ENCODE measurements around the gene MORN5. TPM values are rescaled to one million over a fixed set of nuclear protein-coding genes. Genes with fewer than 3 reads are reported as not detected.

MORN5 gene
- total and polyA plus RNA-seq, 8 donors = 3.3 to 80.4 (median 13.6) TPM; not detected in 5

- Histone ChIP-seq H3K4me3 (no peak overlapping the region), H3K27me3 (peaks cover 0 to 43% (median 20%) of the 10 kb centered on the region in 3 donors), H3K4me1 (peaks cover 15 to 33% (median 23%) of the 10 kb centered on the region in 4 donors), H3K9me3 (no peaks in the 10 kb centered on the region), H3K36me3 (no peaks in the 10 kb centered on the region), H3K27ac (no peak overlapping the region)
- intact Hi-C loops (cut with DNase I; ENCODE audit: low total_unique reads) = loop anchor here (10.0 kb wide), 2 partner anchors 136 to 316 kb away; partner anchors contain the start of genes MRRF and RBM18
- TF ChIP-seq POLR2A (IDR thresholded peaks at IDR 0.05) = no peak
- TF ChIP-seq POLR2AphosphoS5 (IDR thresholded peaks at IDR 0.05) = no peak
- TF ChIP-seq, protein P1, sequence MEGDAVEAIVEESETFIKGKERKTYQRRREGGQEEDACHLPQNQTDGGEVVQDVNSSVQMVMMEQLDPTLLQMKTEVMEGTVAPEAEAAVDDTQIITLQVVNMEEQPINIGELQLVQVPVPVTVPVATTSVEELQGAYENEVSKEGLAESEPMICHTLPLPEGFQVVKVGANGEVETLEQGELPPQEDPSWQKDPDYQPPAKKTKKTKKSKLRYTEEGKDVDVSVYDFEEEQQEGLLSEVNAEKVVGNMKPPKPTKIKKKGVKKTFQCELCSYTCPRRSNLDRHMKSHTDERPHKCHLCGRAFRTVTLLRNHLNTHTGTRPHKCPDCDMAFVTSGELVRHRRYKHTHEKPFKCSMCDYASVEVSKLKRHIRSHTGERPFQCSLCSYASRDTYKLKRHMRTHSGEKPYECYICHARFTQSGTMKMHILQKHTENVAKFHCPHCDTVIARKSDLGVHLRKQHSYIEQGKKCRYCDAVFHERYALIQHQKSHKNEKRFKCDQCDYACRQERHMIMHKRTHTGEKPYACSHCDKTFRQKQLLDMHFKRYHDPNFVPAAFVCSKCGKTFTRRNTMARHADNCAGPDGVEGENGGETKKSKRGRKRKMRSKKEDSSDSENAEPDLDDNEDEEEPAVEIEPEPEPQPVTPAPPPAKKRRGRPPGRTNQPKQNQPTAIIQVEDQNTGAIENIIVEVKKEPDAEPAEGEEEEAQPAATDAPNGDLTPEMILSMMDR (IDR thresholded peaks at IDR 0.05) = no peak
- no peak for TF ChIP-seq EP300 (IDR thresholded peaks at IDR 0.05)
- DNase-seq = no peak
- WGBS, 5 donors = 82 to 89% (median 87%) methylated on average over 7 of the region's 7 CpGs
Observed at GRCh38 chr9:122128969-122129343, 30.8 kb upstream of the MORN5 start.

GRCh38 chr9:122129969-122130368 lies 29.7 kb upstream of the MORN5 start:
- H3K4me3 ChIP-seq = no peak overlapping the region
- H3K27me3 ChIP-seq = peaks cover 0 to 43% (median 20%) of the 10 kb centered on the region in 3 donors
- intact Hi-C loops (cut with DNase I; ENCODE audit: low total_unique reads) = loop anchor here (10.0 kb wide), 2 partner anchors 135 to 315 kb away; partner anchors contain the start of genes MRRF and RBM18

DNA sequence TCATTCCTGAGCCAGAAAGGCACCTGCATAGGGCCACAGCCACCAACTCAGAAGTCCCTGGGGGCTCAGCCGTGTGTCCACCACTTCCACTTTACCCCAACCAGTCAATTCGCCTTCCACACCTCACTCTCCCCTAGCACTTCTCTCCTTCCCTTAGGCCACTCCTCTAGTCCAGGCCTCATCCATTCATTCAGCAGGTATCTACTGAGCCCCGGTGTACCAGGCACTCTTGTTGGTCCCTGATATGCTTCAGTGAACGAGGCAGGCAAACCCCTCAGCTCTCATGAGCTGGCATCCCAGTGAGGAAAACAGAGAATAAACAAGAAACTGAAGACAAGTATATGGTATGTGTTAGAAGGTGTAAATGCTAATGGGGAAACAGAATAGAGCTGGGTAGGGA lies 28.9 kb upstream of the MORN5 start:
- intact Hi-C loops (cut with DNase I; ENCODE audit: low total_unique reads) = no loop called here
- peaks cover 13 to 32% (median 19%) of the 10 kb centered on the region in 4 donors for H3K4me1 ChIP-seq
- no peaks in the 10 kb centered on the region for H3K9me3 ChIP-seq
- WGBS, 5 donors = 70 to 78% (median 76%) methylated on average over 4 of the region's 4 CpGs
- no peaks in the 10 kb centered on the region for H3K36me3 ChIP-seq
- peaks cover 0 to 36% (median 16%) of the 10 kb centered on the region in 3 donors for H3K27me3 ChIP-seq
- no peak for DNase-seq
- TF ChIP-seq POLR2A (IDR thresholded peaks at IDR 0.05) = no peak
- TF ChIP-seq, protein P1 (IDR thresholded peaks at IDR 0.05) = no peak
- no peak for TF ChIP-seq POLR2AphosphoS5 (IDR thresholded peaks at IDR 0.05)
- TF ChIP-seq EP300 (IDR thresholded peaks at IDR 0.05) = no peak
- no peak overlapping the region for H3K27ac ChIP-seq
- no peak overlapping the region for H3K4me3 ChIP-seq

More at GRCh38 chr9:122129969-122130368, 29.7 kb upstream of the MORN5 start:
- no peaks in the 10 kb centered on the region for H3K9me3 ChIP-seq
- no peak for DNase-seq
- no peak overlapping the region for H3K27ac ChIP-seq
- H3K4me1 ChIP-seq = peaks cover 15 to 39% (median 24%) of the 10 kb centered on the region in 4 donors
- H3K36me3 ChIP-seq = no peaks in the 10 kb centered on the region
- TF ChIP-seq POLR2A (IDR thresholded peaks at IDR 0.05) (no peak), POLR2AphosphoS5 (IDR thresholded peaks at IDR 0.05) (no peak), EP300 (IDR thresholded peaks at IDR 0.05) (no peak)
- TF ChIP-seq, protein P1 (IDR thresholded peaks at IDR 0.05) = no peak
- 93 to 97% (median 94%) methylated on average over 2 of the region's 2 CpGs for WGBS, 5 donors

- Histone ChIP-seq H3K9me3 (no peaks in the 10 kb centered on the region), H3K27ac (no peak overlapping the region), H3K4me3 (no peak overlapping the region), H3K4me1 (peaks cover 6 to 25% (median 12%) of the 10 kb centered on the region in 4 donors), H3K36me3 (no peaks in the 10 kb centered on the region), H3K27me3 (peaks cover 0 to 29% (median 9%) of the 10 kb centered on the region in 3 donors)
- WGBS, 5 donors = 21 to 34% (median 25%) methylated on average over 20 to 21 of the region's 21 CpGs
- DNase-seq = peak in 1 of 2 donors; percentile 52
- intact Hi-C loops (cut with DNase I; ENCODE audit: low total_unique reads) = no loop called here
- TF ChIP-seq POLR2A (IDR thresholded peaks at IDR 0.05) (no peak), EP300 (IDR thresholded peaks at IDR 0.05) (no peak), POLR2AphosphoS5 (IDR thresholded peaks at IDR 0.05) (no peak)
- TF ChIP-seq, protein P1 (IDR thresholded peaks at IDR 0.05) = no peak
Observed at GRCh38 chr9:122131401-122132001, 28.2 kb upstream of the MORN5 start.

Measured in stomach (tissue), 9 donors.